Activated B cell treated with CpG ODN at 0.5 μM for 24 hours (primary cell): ENCODE results near the gene ARMH3. TPM values are rescaled to one million over a fixed set of nuclear protein-coding genes. Genes with fewer than 3 reads are reported as not detected.
A peak's percentile ranks its signal among the peaks of the same experiment; 100 is the strongest.

ENCODE experiments used
- ATAC-seq: fragments of 200-7000 bp; cut with Tn5 transposase; one replicate; pipeline ENCODE4 v1.10.0; 2021; ENCODE audit warnings: low read depth, mild to moderate bottlenecking, moderate library complexity
- CTCF ChIA-PET: fragments of 350-600 bp; sonication (Branson Sonifier 250); formaldehyde crosslinking; loops from one replicate; lab custom pipeline; 2021; ENCODE audit warnings: antibody characterized with exemption; lab: Charles Lee
- POLR2A ChIA-PET: fragments of 350-600 bp; sonication (Branson Sonifier 250); formaldehyde crosslinking; loops from one replicate; lab custom pipeline; 2021; ENCODE audit warnings: antibody characterized with exemption; lab: Charles Lee
- DNase-seq: peaks from one replicate; pipeline ENCODE4 v3.0.0; 2022
- H3K27ac Mint-ChIP-seq: one replicate; pipeline ENCODE4 v1.8.0; 2020; ENCODE audit warnings: mixed read lengths
- H3K27me3 Mint-ChIP-seq: one replicate; pipeline ENCODE4 v1.8.0; 2021; ENCODE audit warnings: mixed read lengths
- H3K36me3 Mint-ChIP-seq: one replicate; pipeline ENCODE4 v1.8.0; 2021; ENCODE audit warnings: low read depth, mixed read lengths
- H3K4me1 Mint-ChIP-seq: one replicate; pipeline ENCODE4 v1.8.0; 2021; ENCODE audit warnings: mixed read lengths
- H3K4me3 Mint-ChIP-seq: one replicate; pipeline ENCODE4 v1.8.0; 2020; ENCODE audit warnings: mild to moderate bottlenecking, mixed read lengths
- H3K9me3 Mint-ChIP-seq: one replicate; pipeline ENCODE4 v1.8.0; 2020; ENCODE audit warnings: mixed read lengths
- CTCF ChIP-seq: fragments of 200-600 bp; IDR thresholded peaks from one replicate; pipeline ENCODE4 v1.8.0; 2022; ENCODE audit warnings: antibody characterized with exemption, mild to moderate bottlenecking
- intact Hi-C: fragments of 100-400 bp; cut with micrococcal nuclease; formaldehyde crosslinking; loops from one replicate; pipeline ENCODE4 v1.15.1; 2024
- total RNA-seq: library from RNA; stranded (reverse); gene quantifications from 2 replicates; pipeline ENCODE4 v1.2.3, GENCODE V29; 2022

The ARMH3 gene
- total RNA-seq, 1 donor from 2014 or later = 35.4 TPM

- TF ChIP-seq CTCF = no peak
- CTCF ChIA-PET = interaction anchor here (0.6 to 1.9 kb wide), 3 partner anchors 27 to 85 kb away, joined by 3 to 4 read pairs (median 4); no protein-coding TSS in a partner anchor
- no peak for DNase-seq
- no peaks in the 10 kb centered on the region for H3K9me3 Mint-ChIP-seq
- ATAC-seq = no peak
- peak overlapping the region; percentile 74 for H3K4me3 Mint-ChIP-seq
- H3K4me1 Mint-ChIP-seq = peaks cover 67% of the 10 kb centered on the region
- H3K27me3 Mint-ChIP-seq = no peaks in the 10 kb centered on the region
- intact Hi-C loops = no loop called here
- H3K27ac Mint-ChIP-seq = peak overlapping the region; percentile 88
- peaks cover 57% of the 10 kb centered on the region for H3K36me3 Mint-ChIP-seq
- POLR2A ChIA-PET = interaction anchor here (0.5 to 7.7 kb wide), 7 partner anchors 23 to 140 kb away, joined by 3 to 58 read pairs (median 4); no protein-coding TSS in a partner anchor
Observed at GRCh38 chr10:101974091-101974971, 81.6 kb downstream of the ARMH3 start.

GRCh38 chr10:101972761-101973160 is 83.2 kb downstream of the ARMH3 start:
- intact Hi-C loops = loop anchor here (1.0 to 2.0 kb wide), 3 partner anchors 9 to 72 kb away; no protein-coding TSS in a partner anchor
- Mint-ChIP-seq H3K4me3 (peak overlapping the region; percentile 74), H3K27me3 (no peaks in the 10 kb centered on the region), H3K9me3 (no peaks in the 10 kb centered on the region), H3K4me1 (peaks cover 80% of the 10 kb centered on the region), H3K27ac (peak overlapping the region; percentile 88), H3K36me3 (peaks cover 58% of the 10 kb centered on the region)
- CTCF ChIA-PET = interaction anchor here (0.7 to 5.3 kb wide), 4 partner anchors 20 to 132 kb away, joined by 3 to 46 read pairs (median 4); no protein-coding TSS in a partner anchor
- POLR2A ChIA-PET = interaction anchor here (0.5 to 7.7 kb wide), 4 partner anchors 30 to 771 kb away, joined by 4 to 58 read pairs (median 10); partner anchors contain the start of gene WBP1L
- no peak for ATAC-seq
- no peak for DNase-seq
- no peak for TF ChIP-seq CTCF

GRCh38 chr10:101969412-101969922 is 86.5 kb downstream of the ARMH3 start:
- ChIA-PET CTCF (interaction anchor here (1.3 to 5.3 kb wide), 4 partner anchors 39 to 129 kb away, joined by 4 to 46 read pairs (median 8); no protein-coding TSS in a partner anchor), POLR2A (interaction anchor here (0.6 to 7.7 kb wide), 17 partner anchors 11 to 426 kb away, joined by 3 to 58 read pairs (median 4); partner anchors contain the start of genes NFKB2 and OGA)
- no peaks in the 10 kb centered on the region for H3K27me3 Mint-ChIP-seq
- H3K4me1 Mint-ChIP-seq = peaks cover 97% of the 10 kb centered on the region
- DNase-seq = no peak
- H3K36me3 Mint-ChIP-seq = peaks cover 52% of the 10 kb centered on the region
- no peak for TF ChIP-seq CTCF
- H3K27ac Mint-ChIP-seq = peak overlapping the region; percentile 95
- peak; percentile 10 for ATAC-seq
- intact Hi-C loops = loop anchor here (1.0 to 2.0 kb wide), 4 partner anchors 8 to 39 kb away; no protein-coding TSS in a partner anchor
- H3K4me3 Mint-ChIP-seq = peak overlapping the region; percentile 70
- H3K9me3 Mint-ChIP-seq = no peaks in the 10 kb centered on the region

- CTCF ChIA-PET = interaction anchor here (1.3 to 5.3 kb wide), 4 partner anchors 40 to 128 kb away, joined by 4 to 46 read pairs (median 8); no protein-coding TSS in a partner anchor
- Mint-ChIP-seq H3K9me3 (no peaks in the 10 kb centered on the region), H3K4me1 (peaks cover 97% of the 10 kb centered on the region), H3K27ac (peak overlapping the region; percentile 95), H3K27me3 (no peaks in the 10 kb centered on the region), H3K4me3 (peak overlapping the region; percentile 70), H3K36me3 (peaks cover 47% of the 10 kb centered on the region)
- ATAC-seq = peak; percentile 63
- POLR2A ChIA-PET = interaction anchor here (0.6 to 7.7 kb wide), 17 partner anchors 10 to 426 kb away, joined by 3 to 58 read pairs (median 4); partner anchors contain the start of genes NFKB2 and OGA
- intact Hi-C loops = loop anchor here (1.0 to 2.0 kb wide), 4 partner anchors 8 to 40 kb away; no protein-coding TSS in a partner anchor
- TF ChIP-seq CTCF = no peak
- DNase-seq = no peak
Observed at GRCh38 chr10:101968940-101969321, 87.0 kb downstream of the ARMH3 start.
